ENCODE measurements around the gene MYH3.

DNA sequence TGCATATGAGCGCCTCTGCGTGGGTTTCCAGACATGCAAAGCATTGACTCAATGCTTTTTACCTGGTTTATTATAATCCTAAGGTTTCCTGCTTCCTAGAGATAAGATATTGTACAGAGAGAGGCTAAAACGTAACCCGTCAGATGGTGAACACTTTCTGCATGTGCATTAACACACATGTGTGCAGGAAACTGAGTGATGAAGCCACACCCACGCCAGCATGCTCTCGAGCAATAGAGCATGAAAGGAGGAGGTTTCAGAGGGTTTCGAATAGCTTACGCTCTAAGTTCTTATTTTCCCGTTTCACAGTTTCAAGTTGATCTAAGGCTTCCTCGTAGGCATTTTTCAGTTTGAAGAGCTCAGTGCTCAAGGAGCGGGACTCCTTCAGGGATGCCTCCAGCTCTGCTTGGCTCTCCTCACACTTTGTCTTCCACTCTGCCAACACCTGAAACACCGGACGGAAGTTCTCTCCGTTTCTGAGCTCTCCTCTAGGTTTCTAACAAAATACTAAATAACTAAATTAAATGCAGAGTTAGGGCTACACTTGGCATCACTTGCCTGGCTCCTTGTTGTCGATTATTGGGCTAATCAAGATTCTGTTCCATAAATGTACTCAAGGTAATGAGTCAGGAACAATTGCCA is 23.2 kb downstream of the MYH3 start:
- TF ChIP-seq POLR2A (IDR thresholded peaks at IDR 0.05): no peak
- TF ChIP-seq, protein P1, sequence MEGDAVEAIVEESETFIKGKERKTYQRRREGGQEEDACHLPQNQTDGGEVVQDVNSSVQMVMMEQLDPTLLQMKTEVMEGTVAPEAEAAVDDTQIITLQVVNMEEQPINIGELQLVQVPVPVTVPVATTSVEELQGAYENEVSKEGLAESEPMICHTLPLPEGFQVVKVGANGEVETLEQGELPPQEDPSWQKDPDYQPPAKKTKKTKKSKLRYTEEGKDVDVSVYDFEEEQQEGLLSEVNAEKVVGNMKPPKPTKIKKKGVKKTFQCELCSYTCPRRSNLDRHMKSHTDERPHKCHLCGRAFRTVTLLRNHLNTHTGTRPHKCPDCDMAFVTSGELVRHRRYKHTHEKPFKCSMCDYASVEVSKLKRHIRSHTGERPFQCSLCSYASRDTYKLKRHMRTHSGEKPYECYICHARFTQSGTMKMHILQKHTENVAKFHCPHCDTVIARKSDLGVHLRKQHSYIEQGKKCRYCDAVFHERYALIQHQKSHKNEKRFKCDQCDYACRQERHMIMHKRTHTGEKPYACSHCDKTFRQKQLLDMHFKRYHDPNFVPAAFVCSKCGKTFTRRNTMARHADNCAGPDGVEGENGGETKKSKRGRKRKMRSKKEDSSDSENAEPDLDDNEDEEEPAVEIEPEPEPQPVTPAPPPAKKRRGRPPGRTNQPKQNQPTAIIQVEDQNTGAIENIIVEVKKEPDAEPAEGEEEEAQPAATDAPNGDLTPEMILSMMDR (IDR thresholded peaks at IDR 0.05): no peak

Data from right lobe of liver (tissue), 4 donors.